H1 (cell line): Measurements from ENCODE around the gene CEBPE. TPM values are rescaled to one million over a fixed set of nuclear protein-coding genes. Genes with fewer than 3 reads are reported as not detected.

ENCODE experiments used
- CTCF ChIA-PET: fragments of 300-600 bp; sonication (Branson Sonifier 250); formaldehyde crosslinking; loops from one replicate; lab custom pipeline; 2021; ENCODE audit not compliant: partially characterized antibody; lab: Charles Lee
- POLR2A ChIA-PET: fragments of 300-600 bp; sonication (Branson Sonifier 250); formaldehyde crosslinking; loops from one replicate; lab custom pipeline; 2021; ENCODE audit warnings: inconsistent platforms; ENCODE audit not compliant: partially characterized antibody; lab: Charles Lee
- DNase-seq, 2 experiments: peaks; one replicate each; pipeline versions ENCODE4 v3.0.0 to v3.0.0-alpha.2; 2010 to 2022; ENCODE audit warnings: low spot score in 2 of 2, low read depth in 1 of 2, mixed read lengths in 1 of 2
- FAIRE-seq: peaks from 2 replicates; lab custom pipeline; 2011; peaks lifted over from hg19 to GRCh38; lab: Jason Lieb, UNC
- H2AFZ ChIP-seq: 2 replicates; pipeline ENCODE4 v1.8.1; 2012; ENCODE audit warnings: low read length, inconsistent platforms
- H2AK5ac ChIP-seq: 2 replicates; pipeline ENCODE4 v1.6.1; 2013; ENCODE audit warnings: low read depth, low read length
- H2BK120ac ChIP-seq: replicated peaks from 2 replicates; pipeline ENCODE3; 2013; ENCODE audit warnings: low read depth, low read length, inconsistent platforms
- H2BK12ac ChIP-seq: 2 replicates; pipeline ENCODE4 v1.6.1; 2013; ENCODE audit warnings: low read depth, low read length
- H2BK15ac ChIP-seq: 2 replicates; pipeline ENCODE4 v1.6.1; 2013; ENCODE audit warnings: low read length
- H2BK20ac ChIP-seq: 2 replicates; pipeline ENCODE4 v1.6.1; 2013; ENCODE audit warnings: low read length
- H2BK5ac ChIP-seq: 2 replicates; pipeline ENCODE4 v1.6.1; 2013; ENCODE audit warnings: low read depth, low read length
- H3K14ac ChIP-seq: 2 replicates; pipeline ENCODE4 v1.6.1; 2013; ENCODE audit warnings: inconsistent platforms; ENCODE audit not compliant: insufficient read length
- H3K18ac ChIP-seq: 2 replicates; pipeline ENCODE4 v1.6.1; 2013; ENCODE audit warnings: low read length; ENCODE audit errors: extremely low read depth
- H3K23ac ChIP-seq: 2 replicates; pipeline ENCODE4 v1.6.1; 2013; ENCODE audit warnings: inconsistent platforms; ENCODE audit not compliant: insufficient read length
- H3K23me2 ChIP-seq: 2 replicates; pipeline ENCODE4 v1.6.1; 2013; ENCODE audit warnings: low read depth, low read length
- H3K27ac ChIP-seq: 2 replicates; pipeline ENCODE4 v1.6.1; 2011; ENCODE audit warnings: low read depth, low read length, inconsistent platforms
- H3K27me3 ChIP-seq, 4 experiments: replicated peaks in 1 of 4; 1 replicate in 1 of 4; 2 replicates in 3 of 4; pipeline versions ENCODE4 v1.6.1 to v1.8.1; 2011 to 2013; ENCODE audit warnings: low read length in 3 of 4, mild to moderate bottlenecking in 3 of 4, inconsistent platforms in 2 of 4, mixed read lengths in 2 of 4, moderate library complexity in 1 of 4; ENCODE audit not compliant: control insufficient read depth in 3 of 4, insufficient read depth in 3 of 4; ENCODE audit errors: extremely low read depth in 1 of 4
- H3K36me3 ChIP-seq, 4 experiments: 2 replicates each; pipeline versions ENCODE4 v1.6.1 to v1.8.1; 2011 to 2013; ENCODE audit warnings: mild to moderate bottlenecking in 4 of 4, low read length in 3 of 4, moderate library complexity in 2 of 4, control low read depth in 1 of 4, inconsistent platforms in 1 of 4; ENCODE audit not compliant: insufficient read depth in 4 of 4, control insufficient read depth in 2 of 4
- H3K4ac ChIP-seq: replicated peaks from 2 replicates; pipeline ENCODE3; 2013; ENCODE audit warnings: low read length, low read depth, mixed read lengths, inconsistent platforms; ENCODE audit not compliant: insufficient read length
- H3K4me1 ChIP-seq, 4 experiments: replicated peaks in 1 of 4; 1 replicate in 1 of 4; 2 replicates in 3 of 4; pipeline versions ENCODE4 v1.6.1 to v1.8.1; 2011 to 2013; ENCODE audit warnings: low read length in 3 of 4, inconsistent platforms in 2 of 4, mixed read lengths in 1 of 4; ENCODE audit not compliant: insufficient read depth in 4 of 4, control insufficient read depth in 3 of 4
- H3K4me2 ChIP-seq, 2 experiments: 2 replicates each; pipeline versions ENCODE4 v1.6.1 to v1.8.1; 2011 to 2013; ENCODE audit warnings: low read depth in 2 of 2, low read length in 2 of 2, control low read depth in 1 of 2, inconsistent platforms in 1 of 2, mild to moderate bottlenecking in 1 of 2; ENCODE audit not compliant: insufficient read depth in 1 of 2
- H3K4me3 ChIP-seq, 4 experiments: fragments of 200-600, 300-600 bp in 1 of 4; sonication (generic), shearing (Covaris generic), sonication (Bioruptor Twin) in 1 of 4; 2 replicates each; pipeline versions ENCODE4 v1.5.1 to v1.8.1; 2011 to 2016; ENCODE audit warnings: low read length in 4 of 4, low read depth in 3 of 4, control low read depth in 2 of 4, inconsistent platforms in 2 of 4, mild to moderate bottlenecking in 2 of 4, mixed read lengths in 1 of 4, moderate library complexity in 1 of 4; ENCODE audit not compliant: insufficient read depth in 2 of 4; ENCODE audit errors: extremely low read depth in 1 of 4
- H3K56ac ChIP-seq: replicated peaks from 2 replicates; pipeline ENCODE3; 2013; ENCODE audit warnings: low read depth, mild to moderate bottlenecking, mixed read lengths, low read length, inconsistent platforms; ENCODE audit not compliant: insufficient read length
- H3K79me1 ChIP-seq: 2 replicates; pipeline ENCODE4 v1.6.1; 2013; ENCODE audit warnings: low read depth, low read length, control low read depth
- H3K79me2 ChIP-seq, 2 experiments: 2 replicates each; pipeline versions ENCODE4 v1.6.1 to v1.8.1; 2012 to 2013; ENCODE audit warnings: low read length in 2 of 2, mild to moderate bottlenecking in 2 of 2, inconsistent platforms in 1 of 2; ENCODE audit not compliant: insufficient read depth in 2 of 2, control insufficient read depth in 1 of 2
- H3K9ac ChIP-seq, 4 experiments: replicated peaks in 1 of 4; 1 replicate in 1 of 4; 2 replicates in 3 of 4; pipeline versions ENCODE4 v1.6.1 to v1.8.1; 2011 to 2013; ENCODE audit warnings: low read depth in 3 of 4, low read length in 3 of 4, control low read depth in 2 of 4, mild to moderate bottlenecking in 2 of 4, moderate library complexity in 2 of 4, inconsistent platforms in 1 of 4; ENCODE audit errors: extremely low read depth in 1 of 4
- H3K9me3 ChIP-seq, 2 experiments: 2 replicates each; pipeline versions ENCODE4 v1.6.1 to v1.8.1; 2012 to 2013; ENCODE audit warnings: mild to moderate bottlenecking in 2 of 2, moderate library complexity in 2 of 2, control low read depth in 1 of 2, inconsistent platforms in 1 of 2, low read depth in 1 of 2, low read length in 1 of 2, mixed read lengths in 1 of 2; ENCODE audit not compliant: insufficient read depth in 2 of 2
- H4K20me1 ChIP-seq, 2 experiments: replicated peaks in 1 of 2; 2 replicates each; pipeline versions ENCODE3 to v1.8.1; 2011 to 2013; ENCODE audit warnings: inconsistent platforms in 2 of 2, low read length in 2 of 2, mild to moderate bottlenecking in 1 of 2; ENCODE audit not compliant: insufficient read depth in 2 of 2, control insufficient read depth in 1 of 2
- H4K5ac ChIP-seq: 2 replicates; pipeline ENCODE4 v1.6.1; 2013; ENCODE audit warnings: low read length, low read depth, mixed read lengths, inconsistent platforms; ENCODE audit not compliant: insufficient read length
- H4K8ac ChIP-seq: 2 replicates; pipeline ENCODE4 v1.8.0; 2013; ENCODE audit warnings: mild to moderate bottlenecking, moderate library complexity, low read length, inconsistent platforms; ENCODE audit not compliant: insufficient read depth; ENCODE audit errors: extremely low read depth
- H4K91ac ChIP-seq: replicated peaks from 2 replicates; pipeline ENCODE3; 2013; ENCODE audit warnings: low read length, mixed read lengths, inconsistent platforms; ENCODE audit not compliant: insufficient read length
- BCL11A ChIP-seq, 2 experiments: IDR thresholded peaks; one replicate each; pipeline ENCODE4 v1.6.1; 2011; ENCODE audit warnings: low read depth in 2 of 2, low read length in 2 of 2, mild to moderate bottlenecking in 2 of 2
- CBX8 ChIP-seq: fragments of 300-800, 300-1000 bp; sonication (generic); IDR thresholded peaks from 2 replicates; pipeline ENCODE4 v1.7.1; 2016; ENCODE audit warnings: low read depth, low read length, borderline replicate concordance
- EGR1 ChIP-seq: IDR thresholded peaks from 2 replicates; pipeline ENCODE4 v1.6.1; 2011; ENCODE audit warnings: low read depth, low read length, borderline replicate concordance
- FOSL1 ChIP-seq: IDR thresholded peaks from 2 replicates; pipeline ENCODE4 v1.6.1; 2011; ENCODE audit warnings: mild to moderate bottlenecking, low read depth, low read length, moderate library complexity; ENCODE audit not compliant: insufficient read depth
- NANOG ChIP-seq: IDR thresholded peaks from 2 replicates; pipeline ENCODE4 v1.6.1; 2011; ENCODE audit warnings: low read length, low read depth, mild to moderate bottlenecking, inconsistent platforms; ENCODE audit not compliant: insufficient read depth, poor library complexity, severe bottlenecking
- NRF1 ChIP-seq: IDR thresholded peaks from 2 replicates; pipeline ENCODE4 v1.6.1; 2011; ENCODE audit warnings: mild to moderate bottlenecking, low read depth, low read length, improper control_type of control experiment
- POLR2A ChIP-seq, 2 experiments: IDR thresholded peaks; 1 replicate in 1 of 2; 2 replicates in 1 of 2; pipeline ENCODE4 v1.6.1; 2011; ENCODE audit warnings: low read depth in 2 of 2, low read length in 2 of 2, mild to moderate bottlenecking in 2 of 2; ENCODE audit errors: control extremely low read depth in 1 of 2
- SAP30 ChIP-seq: fragments of 300-600 bp; sonication (generic); IDR thresholded peaks from 2 replicates; pipeline ENCODE4 v1.7.1; 2012; ENCODE audit warnings: low read length, moderate library complexity, mild to moderate bottlenecking, inconsistent platforms; ENCODE audit not compliant: insufficient read depth, insufficient replicate concordance
- WGBS, 2 experiments: shearing (Covaris generic) in 1 of 2; methylation state at CpG; one replicate each; pipeline versions ENCODE4 v1.1.6 to v1.1.7; 2013 to 2015; ENCODE audit warnings: low lambda C conversion rate in 2 of 2, mixed read lengths in 2 of 2, inconsistent platforms in 1 of 2, low coverage in 1 of 2, missing lambda C conversion rate in 1 of 2; ENCODE audit not compliant: insufficient replicate concordance in 2 of 2, insufficient coverage in 1 of 2, insufficient read length in 1 of 2; ENCODE audit errors: extremely low coverage in 1 of 2, missing lambda C conversion rate in 1 of 2; 5-methylcytosine and 5-hydroxymethylcytosine counted together
- polyA plus RNA-seq, 7 experiments: library from polyadenylated mRNA; depleted of rRNA in 3 of 7; stranded (reverse) in 5 of 7; unstranded in 2 of 7; fragments of >200 nt in 5 of 7; fragments of 200-250 nt in 2 of 7; gene quantifications; 1 replicate in 5 of 7; 2 replicates in 1 of 7; 4 replicates in 1 of 7; pipeline versions ENCODE4 v1.2.1 to v1.2.3, GENCODE V29; 2011 to 2013; ENCODE audit warnings: missing spikeins in 2 of 7, mixed read lengths in 2 of 7
- total RNA-seq: library from RNA; stranded (reverse); fragmentation: NEBNext Ultra II Directional; extraction: Animal tissue kit (Norgen Biotek cat#: 25700); gene quantifications from 2 replicates; pipeline ENCODE4 v1.2.1, GENCODE V29; 2021
- TF ChIP-seq, protein P1 (sequence below): IDR thresholded peaks from 2 replicates; pipeline ENCODE4 v1.6.1; 2012; ENCODE audit warnings: inconsistent platforms

CEBPE gene
- total and polyA plus RNA-seq, 2 of the 8 experiments (the other 6 are each of a cell fraction or from before 2014, with no cell fraction given) = 0.05 TPM; not detected in 1

DNA sequence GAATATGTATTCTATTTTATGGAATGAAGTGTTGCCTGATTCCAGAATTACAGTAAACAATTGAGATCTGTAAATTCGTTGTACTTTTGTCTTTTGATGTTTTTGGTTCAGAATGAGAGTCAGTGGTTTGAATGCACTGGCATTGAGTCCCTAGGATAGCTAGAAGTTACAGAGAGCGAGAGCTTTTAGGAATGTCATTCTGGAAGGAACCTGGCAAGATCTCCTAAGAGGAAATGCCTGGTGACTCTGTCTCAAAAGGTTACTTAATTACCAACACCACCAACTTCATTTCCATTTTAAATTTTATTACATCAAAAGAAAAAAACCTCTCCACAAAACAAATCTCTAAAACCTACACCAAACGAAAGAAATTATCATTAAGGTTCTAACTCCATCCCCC lies 6.0 kb upstream of the CEBPE start:
- H2BK20ac ChIP-seq = no peak overlapping the region
- H2AK5ac ChIP-seq = no peak overlapping the region
- no peak overlapping the region for H3K23ac ChIP-seq
- no peaks in the 10 kb centered on the region for H3K79me1 ChIP-seq
- no peak for DNase-seq
- H3K9ac ChIP-seq = no peak overlapping the region
- H3K36me3 ChIP-seq = peaks cover 13 to 35% (median 20%) of the 10 kb centered on the region in 4 experiments
- ChIA-PET POLR2A (interaction anchor here (0.7 to 3.1 kb wide), 7 partner anchors 12 to 30 kb away, joined by 3 to 9 read pairs (median 4); partner anchors contain the start of genes ACIN1 and C14orf119), CTCF (interaction anchor here (1.1 to 11.8 kb wide), 5 partner anchors 30 to 81 kb away, joined by 3 to 290 read pairs (median 6); partner anchors contain the start of genes ACIN1, C14orf119 and SLC7A8)
- no peak overlapping the region for H3K14ac ChIP-seq
- no peak overlapping the region for H3K4me3 ChIP-seq
- no peaks in the 10 kb centered on the region for H3K27me3 ChIP-seq
- no peak overlapping the region for H3K56ac ChIP-seq
- no peaks in the 10 kb centered on the region for H3K9me3 ChIP-seq
- H2BK15ac ChIP-seq = no peak overlapping the region
- no peak overlapping the region for H2BK12ac ChIP-seq
- peaks cover 0 to 2% of the 10 kb centered on the region in 2 experiments for H4K20me1 ChIP-seq
- no peak for FAIRE-seq
- H3K23me2 ChIP-seq = no peaks in the 10 kb centered on the region
- 66 to 100% methylated on average over 1 to 3 of the region's 3 CpGs for WGBS, 2 experiments
- TF ChIP-seq SAP30 = no peak
- TF ChIP-seq EGR1 = no peak
- TF ChIP-seq, protein P1, sequence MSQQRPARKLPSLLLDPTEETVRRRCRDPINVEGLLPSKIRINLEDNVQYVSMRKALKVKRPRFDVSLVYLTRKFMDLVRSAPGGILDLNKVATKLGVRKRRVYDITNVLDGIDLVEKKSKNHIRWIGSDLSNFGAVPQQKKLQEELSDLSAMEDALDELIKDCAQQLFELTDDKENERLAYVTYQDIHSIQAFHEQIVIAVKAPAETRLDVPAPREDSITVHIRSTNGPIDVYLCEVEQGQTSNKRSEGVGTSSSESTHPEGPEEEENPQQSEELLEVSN = no peak
- no peak for TF ChIP-seq BCL11A (IDR thresholded peaks at IDR 0.05; ENCODE audit: low read depth in 2 of 2, low read length in 2 of 2)
- TF ChIP-seq NRF1 = no peak
- no peak for TF ChIP-seq CBX8
- TF ChIP-seq NANOG = no peak
- no peak for TF ChIP-seq POLR2A (IDR thresholded peaks at IDR 0.05; ENCODE audit: control extremely low read depth in 1 of 2, low read depth in 2 of 2, low read length in 2 of 2)
- TF ChIP-seq FOSL1 = no peak
- H2AFZ ChIP-seq = no peak overlapping the region
- H4K8ac ChIP-seq = no peak overlapping the region
- H3K4me1 ChIP-seq = peaks cover 0 to 11% (median 4%) of the 10 kb centered on the region in 4 experiments; a peak in 5 of 7 replicates
- no peak overlapping the region for H3K27ac ChIP-seq
- H3K4me2 ChIP-seq = no peak overlapping the region
- no peak overlapping the region for H3K4ac ChIP-seq
- no peak overlapping the region for H4K91ac ChIP-seq
- no peak overlapping the region for H3K18ac ChIP-seq
- H2BK5ac ChIP-seq = no peak overlapping the region
- H2BK120ac ChIP-seq = no peak overlapping the region
- no peaks in the 10 kb centered on the region for H3K79me2 ChIP-seq
- no peak overlapping the region for H4K5ac ChIP-seq
